HG03066 (cell line): ENCODE data around the gene PAXX.

ENCODE experiments used
- ATAC-seq: cut with Tn5 transposase; IDR thresholded peaks from one replicate; pipeline ENCODE4 v1.9.1; 2021; ENCODE audit warnings: low read depth; ENCODE audit not compliant: unreplicated experiment

The PAXX gene

DNA sequence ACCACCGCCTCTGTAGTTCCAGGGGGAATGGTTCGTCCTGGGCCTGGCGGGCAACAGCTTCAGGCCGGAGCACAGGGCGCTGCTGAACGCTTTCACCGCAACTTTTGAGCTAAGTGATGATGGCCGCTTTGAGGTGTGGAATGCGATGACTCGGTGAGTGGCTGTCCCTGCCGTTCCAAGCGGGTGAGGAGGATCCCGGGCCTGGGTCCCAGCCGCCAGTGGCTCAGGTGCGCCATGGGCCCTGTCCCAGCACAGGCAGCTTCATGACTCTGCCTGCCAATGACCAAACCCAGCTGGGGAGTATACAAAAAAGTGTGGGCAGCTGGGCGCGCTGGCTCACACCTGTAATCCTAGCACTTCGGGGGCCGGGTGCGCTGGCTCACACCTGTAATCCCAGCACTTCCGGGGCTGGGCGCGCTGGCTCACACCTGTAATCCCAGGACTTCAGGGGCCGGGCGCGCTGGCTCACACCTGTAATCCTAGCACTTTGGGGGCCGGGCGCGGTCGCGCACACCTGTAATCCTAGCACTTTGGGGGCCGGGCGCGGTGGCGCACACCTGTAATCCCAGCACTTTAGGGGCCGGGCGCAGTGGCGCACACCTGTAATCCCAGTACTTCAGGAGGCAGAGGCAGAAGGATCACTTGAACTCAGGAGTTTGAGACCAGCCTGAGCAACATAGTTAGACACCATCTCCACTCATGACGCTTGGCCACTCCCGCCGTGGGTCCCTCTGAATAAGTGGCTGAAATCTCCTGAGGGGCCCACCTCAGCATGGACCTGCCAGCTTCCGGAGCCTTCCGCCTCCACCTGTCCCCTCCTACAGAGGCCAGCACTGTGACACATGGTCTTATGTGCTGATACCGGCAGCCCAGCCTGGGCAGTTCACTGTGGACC, 39.1 kb upstream of the PAXX start:
- no peak for ATAC-seq

DNA sequence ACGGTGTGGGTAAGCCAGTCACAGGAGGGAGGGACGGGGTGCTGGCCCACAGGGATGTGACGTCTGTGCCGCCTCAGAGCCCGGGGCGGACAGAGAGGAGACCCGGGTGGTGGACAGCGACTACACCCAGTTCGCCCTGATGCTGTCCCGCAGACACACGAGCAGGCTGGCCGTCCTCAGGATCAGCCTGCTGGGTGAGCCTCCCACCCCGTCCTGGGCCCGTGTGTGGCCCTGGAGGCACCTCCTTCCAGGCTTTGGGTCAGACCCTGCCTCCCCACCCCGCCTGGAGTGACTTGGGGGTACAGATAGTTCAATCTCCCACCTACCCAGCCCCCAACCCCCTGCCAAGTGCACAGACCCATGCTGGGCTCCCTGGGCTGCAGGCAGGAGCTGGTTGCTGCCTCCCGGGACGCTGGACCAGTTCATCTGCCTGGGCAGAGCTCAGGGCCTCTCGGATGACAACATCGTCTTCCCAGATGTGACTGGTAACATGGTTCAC, 38.4 kb upstream of the PAXX start:
- no peak for ATAC-seq

DNA sequence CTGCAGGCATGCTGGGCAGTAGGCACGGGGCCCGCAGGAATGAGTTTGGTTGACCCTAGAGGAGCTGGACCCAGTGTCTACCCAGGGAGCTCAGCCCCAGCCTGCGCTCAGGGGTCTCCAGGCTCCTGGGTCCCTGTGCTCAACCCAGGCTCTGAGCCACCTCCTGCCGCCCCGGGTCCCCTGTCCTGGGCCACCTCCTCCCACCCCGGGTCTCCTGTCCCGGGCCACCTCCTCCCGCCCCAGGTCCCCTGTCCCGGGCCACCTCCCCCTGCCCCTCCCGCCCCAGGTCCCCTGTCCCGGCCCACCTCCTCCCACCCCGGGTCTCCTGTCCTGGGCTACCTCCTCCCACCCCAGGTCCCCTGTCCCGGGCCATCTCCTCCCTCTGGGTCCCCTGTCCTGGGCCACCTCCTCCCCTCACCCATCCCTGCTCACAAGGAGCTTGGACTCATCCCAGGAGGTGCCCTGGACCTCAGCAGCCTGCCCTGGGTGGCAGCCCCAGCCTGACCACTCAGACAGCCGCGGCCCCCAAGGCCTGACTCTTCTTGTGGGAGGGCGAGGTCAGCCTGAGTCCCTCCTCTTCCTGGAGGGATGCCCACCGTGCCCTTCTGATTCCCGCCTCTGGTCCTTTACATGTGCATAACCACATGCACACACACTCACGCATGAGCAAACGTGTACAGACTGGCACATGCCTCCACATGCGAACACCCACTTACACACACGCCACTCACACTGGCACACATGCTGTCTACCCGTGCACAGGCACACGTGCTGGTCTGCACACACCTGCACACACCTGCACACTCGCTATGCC, 37.7 kb upstream of the PAXX start:
- ATAC-seq, result no peak

DNA sequence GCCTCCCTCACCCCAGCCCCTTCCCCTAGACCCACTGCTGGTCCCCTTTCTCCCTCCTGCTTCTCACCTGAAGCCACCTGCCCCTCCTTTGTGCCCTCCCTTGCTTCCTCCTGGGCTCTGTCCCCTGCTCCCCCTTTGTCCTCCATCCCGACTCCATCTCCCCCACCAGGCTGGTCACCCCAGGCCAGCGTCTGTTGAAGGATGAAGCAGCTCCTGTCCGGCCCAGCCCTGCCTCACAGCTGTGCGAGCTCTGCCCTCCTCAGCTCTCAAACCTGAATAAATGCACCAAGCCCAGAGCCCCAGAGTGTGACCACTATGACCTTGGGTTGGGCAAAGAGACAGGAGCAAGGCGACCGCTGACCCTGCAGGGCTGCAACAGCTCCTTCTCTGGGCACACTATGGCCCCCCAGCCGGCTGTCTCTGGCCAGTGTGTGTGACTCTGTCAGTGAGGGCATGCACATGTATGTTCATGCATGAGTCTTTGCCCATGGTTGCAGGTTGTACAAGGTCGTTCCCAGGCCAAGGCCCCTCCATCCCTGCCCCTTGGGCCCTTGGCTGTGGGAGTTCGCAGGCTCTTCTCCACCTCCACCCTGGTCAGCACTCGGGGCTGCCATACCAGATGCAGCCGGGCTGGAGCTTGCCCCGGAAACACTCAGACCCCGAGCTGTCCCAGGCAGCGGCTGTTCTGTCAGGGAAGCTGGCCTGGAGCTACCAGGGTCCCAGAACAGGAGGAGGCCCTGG, 36.9 kb upstream of the PAXX start:
- no peak for ATAC-seq

DNA sequence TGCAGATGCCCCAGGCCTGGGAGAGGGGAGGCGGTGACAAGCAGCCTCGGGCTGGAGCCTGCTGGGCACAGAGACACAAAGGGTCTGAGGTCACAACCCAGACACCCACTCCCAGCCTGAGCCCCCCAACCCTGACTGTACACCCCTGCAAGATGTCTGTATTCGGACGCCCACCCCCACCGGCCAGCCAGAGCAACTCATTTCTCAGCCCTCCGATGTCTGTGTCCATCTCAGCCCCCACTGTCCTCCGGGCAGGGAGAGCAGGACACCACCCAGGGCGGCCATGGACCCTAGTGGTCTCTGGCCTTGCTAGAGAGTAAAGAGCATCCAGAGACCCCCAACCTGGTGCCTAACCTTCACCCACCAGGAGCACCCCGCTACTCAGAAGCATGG, 36.3 kb upstream of the PAXX start:
- no peak for ATAC-seq

DNA sequence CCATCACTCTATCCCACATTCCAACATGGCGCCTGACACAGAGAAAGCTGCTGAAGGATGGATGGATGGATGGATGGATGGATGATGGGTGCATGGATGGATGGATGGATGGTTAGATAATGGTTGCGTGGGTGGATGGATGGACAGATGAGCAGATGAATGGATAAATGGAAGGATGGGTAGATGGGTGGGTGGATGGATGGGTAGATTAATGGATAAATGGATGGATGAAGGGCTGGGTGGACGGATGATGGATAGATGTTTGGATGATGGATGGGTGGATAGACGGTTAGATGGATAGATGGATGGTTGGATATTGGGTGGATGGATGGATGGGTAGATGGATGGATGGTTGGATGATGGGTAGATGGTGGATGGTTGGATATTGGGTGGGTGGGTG, 35.6 kb upstream of the PAXX start:
- no peak for ATAC-seq

DNA sequence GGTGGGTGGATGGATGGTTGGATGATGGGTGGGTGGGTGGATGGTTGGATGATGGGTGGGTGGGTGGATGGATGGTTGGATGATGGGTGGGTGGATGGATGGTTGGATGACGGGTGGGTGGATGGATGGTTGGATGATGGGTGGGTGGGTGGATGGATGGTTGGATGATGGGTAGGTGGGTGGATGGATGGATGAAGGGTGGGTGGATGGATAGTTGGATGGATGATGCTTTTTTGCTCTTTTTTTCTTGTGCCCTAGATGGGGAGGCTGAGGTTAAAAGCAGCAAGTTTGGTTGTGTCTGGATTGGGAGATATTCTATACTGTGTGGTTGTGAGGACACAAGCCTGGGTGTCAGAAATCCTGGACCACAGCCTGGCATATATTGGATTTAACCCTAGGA, 34.8 kb upstream of the PAXX start:
- ATAC-seq, result no peak

DNA sequence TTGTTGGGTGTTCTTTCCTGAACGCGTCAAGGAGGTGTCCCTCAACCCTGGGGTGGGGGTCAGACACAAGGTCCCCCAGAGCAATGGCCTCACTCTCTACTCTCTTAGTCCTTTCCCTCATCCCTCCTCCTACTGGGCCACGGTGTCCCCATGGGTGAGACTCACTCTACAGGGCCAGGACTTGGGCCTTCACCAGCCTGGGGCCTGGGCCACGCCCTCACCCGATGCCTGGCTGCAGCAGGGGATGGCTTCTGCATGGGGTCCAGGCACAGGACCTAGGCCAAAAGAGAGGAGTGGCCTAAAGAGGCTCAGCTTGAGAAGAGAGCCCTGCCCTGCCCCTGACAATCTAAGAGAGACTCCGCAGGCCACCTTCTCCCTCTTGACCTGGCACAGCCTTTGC, 34.3 kb upstream of the PAXX start:
- no peak for ATAC-seq

DNA sequence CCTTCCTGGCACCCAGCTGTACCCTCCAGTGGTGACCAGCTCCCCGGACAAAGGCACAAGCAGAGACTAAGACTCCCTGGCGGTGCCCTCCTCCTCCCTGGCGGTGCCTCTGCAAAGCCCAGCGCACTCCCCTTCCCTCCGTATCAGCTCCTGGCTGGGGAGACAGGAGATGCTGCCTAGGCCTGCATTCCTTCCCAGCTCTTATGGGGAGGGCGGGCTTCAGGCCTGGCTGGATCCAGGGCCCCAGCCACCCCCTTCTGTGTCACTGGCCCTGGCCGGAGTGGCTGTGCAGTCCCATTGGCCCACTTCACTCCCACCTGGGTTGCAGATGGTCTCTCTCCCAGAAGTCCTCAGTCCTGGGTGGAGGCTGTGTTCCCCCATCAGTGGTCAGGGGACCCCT, 33.7 kb upstream of the PAXX start:
- ATAC-seq, result no peak

DNA sequence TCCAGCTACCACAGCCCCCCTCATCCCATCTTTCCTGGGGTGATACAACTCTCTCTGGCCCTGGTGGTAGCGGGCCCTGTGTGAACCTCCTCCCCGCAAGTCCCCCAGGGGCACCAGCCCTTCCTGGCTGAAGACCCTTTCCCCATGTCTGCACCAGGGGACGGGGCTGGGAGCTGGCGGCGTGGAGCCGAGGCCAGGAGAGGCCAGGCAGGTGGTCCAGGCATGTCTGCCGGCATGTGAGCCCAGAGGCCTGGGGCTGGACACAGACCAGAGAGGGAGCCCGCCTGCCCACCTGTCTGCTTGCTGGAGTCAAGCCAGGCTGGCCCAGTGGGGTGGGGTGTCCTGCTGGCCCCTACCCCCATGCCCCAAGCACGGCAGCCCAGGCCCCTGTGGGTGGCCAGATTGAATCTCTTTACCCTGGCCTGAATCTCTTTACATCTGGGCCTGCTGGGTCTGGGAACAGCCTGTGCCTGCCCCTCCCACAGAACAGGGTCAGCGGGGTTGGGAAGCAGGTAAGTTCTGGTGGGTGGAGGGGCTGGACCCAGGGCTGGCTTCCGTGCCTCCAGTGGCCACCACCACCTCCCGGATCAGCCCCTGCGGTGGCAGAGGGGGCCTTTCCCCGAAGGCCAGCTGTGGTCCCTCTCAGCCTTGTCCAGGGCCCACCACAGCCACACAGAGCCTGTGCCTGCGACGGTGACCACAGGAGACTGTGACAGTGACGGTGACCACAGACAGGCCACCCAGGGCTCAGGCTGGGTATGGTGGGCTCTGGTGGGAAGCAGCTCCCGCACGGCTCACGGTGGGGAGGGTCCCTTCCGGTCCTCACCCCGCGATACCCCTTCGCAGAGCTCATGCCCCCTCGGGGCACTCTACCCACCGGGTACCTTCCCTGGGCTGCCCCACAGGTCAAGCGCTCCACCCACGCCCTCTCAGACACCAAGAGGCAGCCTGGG, 33.0 kb upstream of the PAXX start:
- ATAC-seq, result no peak

DNA sequence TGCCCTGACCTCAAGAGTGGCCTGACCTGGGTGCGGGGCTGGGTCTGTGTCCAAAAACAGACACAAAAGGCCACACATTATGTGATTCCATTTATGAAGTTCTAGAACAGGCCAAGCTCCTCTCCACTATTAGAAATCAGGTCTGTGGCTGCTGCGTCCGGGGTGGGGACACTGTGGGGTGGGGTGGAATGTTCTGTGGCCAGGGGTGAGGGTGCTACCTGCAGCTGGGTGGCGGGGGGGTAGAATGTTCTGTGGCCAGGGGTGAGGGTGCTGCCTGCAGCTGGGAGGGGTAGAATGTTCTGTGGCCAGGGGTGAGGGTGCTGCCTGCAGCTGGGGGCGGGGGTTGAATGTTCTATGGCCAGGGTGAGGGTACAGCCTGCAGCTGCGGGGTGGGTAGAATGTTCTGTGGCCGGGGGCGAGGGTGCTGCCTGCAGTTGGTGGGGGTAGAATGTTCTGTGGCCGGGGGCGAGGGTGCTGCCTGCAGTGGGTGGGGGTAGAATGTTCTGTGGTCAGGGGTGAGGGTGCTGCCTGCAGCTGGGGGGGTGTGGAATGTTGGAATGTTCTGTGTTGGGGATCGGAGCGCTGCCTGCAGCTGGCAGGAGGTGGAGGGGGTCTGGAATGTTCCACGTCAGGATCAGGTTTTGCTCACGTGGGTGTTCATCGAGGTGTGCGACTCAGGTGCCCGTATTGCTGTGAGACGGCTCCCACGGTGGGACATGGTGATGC, 31.8 kb upstream of the PAXX start:
- no peak for ATAC-seq

DNA sequence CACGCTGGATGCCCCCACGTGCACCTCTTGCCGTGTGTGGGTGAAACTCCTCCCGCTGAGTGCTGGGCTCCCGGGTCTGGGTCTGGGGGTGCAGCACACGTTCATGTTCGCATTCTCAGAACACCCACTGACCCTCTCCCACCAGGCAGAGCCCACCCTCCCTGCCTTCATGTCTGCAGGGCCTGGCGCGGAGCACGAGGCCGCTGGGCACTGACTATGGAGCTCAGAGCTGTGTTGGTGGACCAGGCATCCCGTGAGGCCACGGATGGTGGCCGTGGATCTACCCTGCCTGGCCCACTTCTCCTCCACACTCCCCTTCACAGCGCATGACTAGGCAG, 31.3 kb upstream of the PAXX start:
- no peak for ATAC-seq

DNA sequence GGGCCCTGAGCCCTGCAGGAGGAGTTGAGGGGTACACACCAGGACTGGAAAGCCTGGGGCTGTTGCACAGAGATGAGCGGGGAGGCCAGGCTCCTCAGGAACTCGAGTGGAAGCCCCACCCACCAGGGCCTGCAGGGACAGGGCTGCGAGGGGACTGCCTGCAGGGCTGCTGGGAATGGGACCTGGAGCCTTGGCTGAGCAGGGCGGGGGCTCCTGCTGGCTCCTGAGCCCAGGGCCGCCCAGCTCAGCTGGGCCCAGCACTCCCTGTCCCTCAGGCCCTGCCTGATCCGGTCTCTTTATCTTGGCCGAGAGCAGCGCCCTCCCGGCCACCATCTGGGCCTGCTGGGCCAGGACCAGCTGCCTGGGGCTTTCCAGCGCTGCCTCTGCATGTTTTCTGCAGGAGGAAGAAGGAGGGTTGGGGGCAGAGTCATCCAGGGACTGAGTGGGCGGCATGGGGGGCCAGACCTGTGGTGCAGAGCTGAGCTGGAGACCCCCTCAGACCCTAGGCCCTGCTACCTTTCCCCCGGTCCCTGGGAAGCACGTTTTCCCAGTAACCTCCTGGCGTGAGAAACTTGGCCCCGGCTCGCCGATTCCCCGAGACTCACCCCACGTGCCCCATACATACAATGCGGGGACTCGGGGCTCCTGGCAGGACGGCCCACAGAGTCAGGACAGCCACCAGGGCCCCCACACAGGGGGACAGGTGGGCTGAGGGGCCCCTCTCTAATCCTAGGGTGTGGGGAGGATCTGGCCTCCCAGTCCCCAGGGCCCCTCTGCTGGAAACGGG, 30.8 kb upstream of the PAXX start:
- ATAC-seq, result no peak

DNA sequence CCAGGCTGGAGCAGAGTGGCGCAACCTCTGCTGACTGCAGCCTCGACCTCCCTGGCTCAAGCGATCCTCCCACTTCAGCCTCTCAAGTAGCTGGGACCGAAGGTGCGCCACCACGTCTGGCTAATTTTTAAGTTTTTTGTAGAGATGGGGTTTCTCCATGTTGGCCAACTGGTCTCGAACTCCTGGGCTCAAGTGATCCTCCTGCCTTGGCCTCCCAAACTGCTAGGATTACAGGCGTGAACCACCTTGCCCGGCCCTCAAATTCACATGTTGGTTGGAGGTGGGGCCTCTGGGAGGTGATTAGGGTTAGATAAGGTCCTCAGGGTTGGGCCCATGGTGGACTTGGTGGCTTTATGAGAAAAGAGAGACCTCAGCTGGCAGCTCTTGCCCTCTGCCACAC, 30.1 kb upstream of the PAXX start:
- ATAC-seq, result no peak

DNA sequence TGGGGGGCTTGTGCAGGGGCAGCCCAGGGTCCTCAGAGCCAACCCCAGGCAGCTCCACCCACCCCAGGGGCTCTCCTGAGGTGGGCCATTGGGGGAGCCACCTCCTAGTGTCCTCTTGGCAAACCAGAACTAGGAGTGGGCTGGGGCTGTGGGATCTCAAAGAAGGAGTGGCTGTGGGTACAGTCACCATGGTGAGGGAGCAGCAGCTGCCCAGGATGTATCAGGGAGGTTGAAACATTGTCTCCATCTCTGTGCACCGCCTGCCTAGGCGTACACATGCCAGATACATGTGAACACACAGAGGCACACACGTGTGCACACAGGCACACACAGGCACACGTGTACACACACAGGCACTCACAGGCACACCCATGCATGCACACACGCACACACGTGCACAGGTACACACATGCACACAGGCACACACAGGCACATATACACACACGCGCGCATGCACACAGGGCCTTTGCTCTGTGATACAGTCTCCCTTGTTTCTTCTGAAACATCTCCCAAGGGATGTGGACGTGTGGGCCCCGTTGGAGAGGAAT, 29.4 kb upstream of the PAXX start:
- ATAC-seq, result no peak

DNA sequence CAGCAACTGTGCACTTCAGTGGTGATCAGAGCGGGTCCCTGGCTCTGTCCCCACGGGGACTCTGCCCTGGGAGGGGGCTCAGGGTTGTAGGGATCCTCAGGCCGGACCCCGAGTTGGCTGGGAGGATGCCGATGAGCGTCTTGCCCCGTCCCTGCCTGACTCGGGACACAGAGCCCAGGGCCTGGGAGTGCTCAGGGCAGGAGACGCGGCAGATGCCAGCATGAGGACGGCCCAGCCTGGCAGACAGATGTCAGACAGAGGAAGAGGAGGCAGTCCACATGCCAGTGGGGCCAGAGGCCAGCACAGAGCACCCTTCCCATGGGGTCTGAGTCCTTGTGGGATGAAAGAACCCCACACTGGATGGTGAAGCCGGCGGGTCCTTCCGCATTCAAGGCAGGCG, 28.9 kb upstream of the PAXX start:
- ATAC-seq, result no peak

DNA sequence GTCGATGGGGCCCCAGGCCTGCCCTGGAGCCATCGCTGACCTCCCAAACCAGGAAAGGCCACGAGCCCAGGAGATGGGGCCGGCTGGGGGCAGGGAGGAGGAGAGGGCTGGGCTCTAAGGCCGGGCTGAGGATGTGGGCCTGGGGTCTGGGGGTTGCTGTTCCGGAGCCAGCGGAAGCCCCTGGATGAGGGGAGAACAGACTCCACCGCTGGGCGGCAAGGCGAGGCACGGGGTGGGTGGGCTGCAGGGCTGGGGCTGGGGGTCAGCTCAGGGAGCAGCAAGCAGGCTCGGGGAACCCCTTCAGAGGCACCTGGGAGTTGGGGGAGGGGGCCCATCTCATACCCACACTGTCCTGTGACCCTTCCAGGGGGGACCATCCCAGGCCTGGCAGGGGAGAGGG, 28.5 kb upstream of the PAXX start:
- ATAC-seq, result no peak

DNA sequence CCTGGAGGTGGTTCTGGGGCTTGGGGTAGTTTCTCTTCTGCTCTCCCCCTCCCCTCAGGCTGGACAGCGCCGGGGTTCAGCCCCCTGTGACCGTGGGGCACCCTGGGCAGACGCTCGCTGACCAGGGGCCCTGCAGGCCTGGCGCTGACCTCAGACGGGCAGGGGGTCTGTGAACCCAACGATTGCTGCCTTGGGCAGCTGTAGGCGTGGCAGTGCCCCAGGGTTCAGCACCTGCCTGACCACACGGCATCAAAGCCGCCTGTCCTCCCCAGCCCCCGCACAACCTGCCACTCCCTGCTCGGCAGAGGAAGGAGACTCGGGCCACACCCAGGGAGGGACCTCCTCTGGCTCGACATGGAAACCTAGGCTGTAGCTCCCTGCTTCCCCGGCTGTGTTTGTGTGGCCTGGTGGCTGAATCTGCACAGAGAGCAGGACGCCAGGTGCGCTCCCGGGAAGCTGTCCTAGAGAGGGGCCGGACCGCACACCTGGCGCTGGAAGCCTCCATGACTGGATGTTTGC, 28.0 kb upstream of the PAXX start:
- no peak for ATAC-seq
